ENCODE measurements around the gene PCF11.
A peak's percentile ranks its signal among the peaks of the same experiment; 100 is the strongest.
"Not testable (repeated sequence)": the region's sequence is repeated elsewhere in the genome, so short reads cannot be mapped to it uniquely, and the experiment has no call there.

The PCF11 gene, protein sequence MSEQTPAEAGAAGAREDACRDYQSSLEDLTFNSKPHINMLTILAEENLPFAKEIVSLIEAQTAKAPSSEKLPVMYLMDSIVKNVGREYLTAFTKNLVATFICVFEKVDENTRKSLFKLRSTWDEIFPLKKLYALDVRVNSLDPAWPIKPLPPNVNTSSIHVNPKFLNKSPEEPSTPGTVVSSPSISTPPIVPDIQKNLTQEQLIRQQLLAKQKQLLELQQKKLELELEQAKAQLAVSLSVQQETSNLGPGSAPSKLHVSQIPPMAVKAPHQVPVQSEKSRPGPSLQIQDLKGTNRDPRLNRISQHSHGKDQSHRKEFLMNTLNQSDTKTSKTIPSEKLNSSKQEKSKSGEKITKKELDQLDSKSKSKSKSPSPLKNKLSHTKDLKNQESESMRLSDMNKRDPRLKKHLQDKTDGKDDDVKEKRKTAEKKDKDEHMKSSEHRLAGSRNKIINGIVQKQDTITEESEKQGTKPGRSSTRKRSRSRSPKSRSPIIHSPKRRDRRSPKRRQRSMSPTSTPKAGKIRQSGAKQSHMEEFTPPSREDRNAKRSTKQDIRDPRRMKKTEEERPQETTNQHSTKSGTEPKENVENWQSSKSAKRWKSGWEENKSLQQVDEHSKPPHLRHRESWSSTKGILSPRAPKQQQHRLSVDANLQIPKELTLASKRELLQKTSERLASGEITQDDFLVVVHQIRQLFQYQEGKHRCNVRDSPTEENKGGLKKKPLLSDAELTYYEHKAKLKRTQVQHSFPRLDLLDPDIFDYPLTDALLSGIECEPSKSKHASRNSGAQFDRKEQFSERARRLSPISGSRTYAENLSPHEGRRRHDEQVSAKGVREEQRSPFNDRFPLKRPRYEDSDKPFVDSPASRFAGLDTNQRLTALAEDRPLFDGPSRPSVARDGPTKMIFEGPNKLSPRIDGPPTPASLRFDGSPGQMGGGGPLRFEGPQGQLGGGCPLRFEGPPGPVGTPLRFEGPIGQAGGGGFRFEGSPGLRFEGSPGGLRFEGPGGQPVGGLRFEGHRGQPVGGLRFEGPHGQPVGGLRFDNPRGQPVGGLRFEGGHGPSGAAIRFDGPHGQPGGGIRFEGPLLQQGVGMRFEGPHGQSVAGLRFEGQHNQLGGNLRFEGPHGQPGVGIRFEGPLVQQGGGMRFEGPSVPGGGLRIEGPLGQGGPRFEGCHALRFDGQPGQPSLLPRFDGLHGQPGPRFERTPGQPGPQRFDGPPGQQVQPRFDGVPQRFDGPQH (N-terminal part only)

DNA sequence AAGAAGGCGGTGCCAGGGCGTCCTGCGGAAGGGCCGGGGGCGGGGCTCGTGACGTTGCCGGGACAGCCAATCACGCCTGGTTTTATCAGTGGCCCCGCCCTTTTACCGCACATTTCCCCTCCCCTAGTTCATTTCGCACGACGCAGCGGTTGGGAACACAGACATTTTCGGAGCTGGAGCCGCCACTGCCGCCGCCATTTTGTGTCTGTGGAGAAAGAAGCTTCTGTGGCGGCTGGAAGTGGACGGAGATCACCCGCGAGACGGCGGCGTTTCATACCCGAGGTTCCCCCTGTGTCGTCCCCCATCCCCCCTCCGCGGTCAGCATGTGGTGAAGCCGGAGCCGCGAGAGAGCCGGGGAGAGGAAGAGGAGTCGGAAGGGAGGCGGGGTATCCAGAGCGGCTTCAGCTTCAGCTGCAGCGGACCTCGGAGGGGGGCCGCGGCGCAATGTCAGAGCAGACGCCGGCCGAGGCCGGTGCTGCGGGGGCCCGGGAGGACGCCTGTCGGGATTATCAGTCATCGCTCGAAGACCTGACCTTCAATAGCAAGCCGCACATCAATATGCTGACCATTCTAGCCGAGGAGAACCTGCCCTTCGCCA lies at the start of gene PCF11:
PCF11 (plus strand) TSS at position 136 of the 598 bp plus-strand sequence; CDS start at position 445, 309 bp downstream.
- DNase-seq = no peak

DNA sequence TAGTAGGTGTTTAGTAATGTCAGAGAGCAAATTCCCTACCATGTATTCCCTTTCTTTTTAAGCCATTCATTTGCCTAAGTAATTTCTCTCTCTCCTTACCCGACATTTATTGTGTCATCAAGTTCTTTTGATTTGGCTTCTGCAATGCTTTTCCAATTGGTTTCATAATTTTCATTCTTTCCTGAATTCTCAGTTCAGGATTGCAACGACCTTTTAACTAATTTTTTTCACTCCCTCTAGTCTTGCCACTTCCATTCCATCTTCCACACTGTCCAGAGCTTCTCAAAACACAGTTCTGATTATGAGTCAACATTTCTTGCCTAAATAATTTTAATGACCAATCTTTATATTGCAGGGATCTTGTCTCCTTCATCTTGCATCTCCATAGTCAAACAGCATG lies 44.0 kb upstream of the PCF11 start:
- DNase-seq = no peak

DNA sequence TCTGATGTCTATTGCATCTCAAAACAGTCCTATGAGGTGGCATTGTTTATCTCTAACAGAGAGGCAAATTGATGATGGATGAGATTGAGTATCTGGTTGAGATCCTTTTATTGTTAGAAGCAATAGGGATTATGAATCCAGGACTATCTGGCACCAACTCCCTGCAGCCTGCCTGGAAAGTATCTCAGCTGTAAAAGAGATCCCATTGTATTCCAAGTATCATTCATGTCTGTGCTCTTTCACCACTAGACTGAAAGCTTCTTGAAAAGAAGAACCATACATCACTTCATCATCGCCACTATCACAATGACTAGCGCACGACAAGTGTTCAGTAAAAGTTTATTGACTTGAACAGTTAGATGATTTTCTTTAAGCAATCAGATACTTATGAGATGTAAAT lies 41.9 kb upstream of the PCF11 start:
- no peak for DNase-seq

DNA sequence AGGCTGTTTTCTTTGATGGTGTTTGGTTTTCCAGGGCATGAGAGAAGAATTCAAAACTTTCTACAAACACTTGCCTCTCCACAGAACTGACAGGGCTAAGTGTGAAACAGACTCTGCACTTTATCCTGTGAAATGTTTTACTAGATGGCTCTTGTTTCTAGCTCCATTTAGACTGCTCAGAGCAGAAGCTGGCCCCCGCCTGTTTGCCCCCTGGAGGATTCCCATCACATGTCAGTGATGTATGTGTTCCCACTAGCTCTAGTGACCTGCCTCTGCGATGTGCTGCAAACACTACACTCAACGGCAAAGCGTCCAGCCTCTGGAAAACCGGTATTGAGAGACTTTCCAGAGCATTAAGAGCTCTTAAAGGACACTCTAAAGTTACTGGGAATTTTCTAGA lies 41.4 kb upstream of the PCF11 start:
- no peak for DNase-seq

DNA sequence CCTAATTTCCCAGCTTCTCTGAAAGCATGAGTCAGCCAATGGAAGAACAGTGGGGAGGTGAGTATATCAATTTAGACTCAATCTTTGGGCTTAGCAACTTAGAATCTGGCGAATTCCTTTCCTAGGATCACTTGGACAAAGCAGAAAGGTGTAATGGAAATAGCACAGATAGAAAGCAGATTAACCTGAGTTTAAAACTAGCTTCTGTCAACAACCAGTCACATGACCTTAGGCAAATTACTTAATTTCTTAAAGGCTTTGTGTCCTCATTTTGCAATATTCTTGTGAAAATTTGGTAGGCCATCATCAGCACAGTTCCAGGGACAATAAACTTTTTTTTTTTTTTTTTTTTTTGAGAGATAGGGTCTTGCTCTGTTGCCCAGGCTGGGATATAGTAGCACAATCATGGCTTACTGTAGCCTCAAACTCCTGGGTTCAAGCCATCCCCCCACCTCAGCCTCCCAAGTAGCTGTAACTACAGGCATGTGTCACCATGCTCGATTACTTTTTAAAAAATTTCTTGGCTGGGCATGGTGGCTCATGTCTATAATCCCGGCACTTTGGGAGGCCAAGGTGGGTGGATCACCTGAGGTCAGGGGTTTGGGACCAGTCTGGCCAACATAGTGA lies 40.8 kb upstream of the PCF11 start:
- DNase-seq = no peak

DNA sequence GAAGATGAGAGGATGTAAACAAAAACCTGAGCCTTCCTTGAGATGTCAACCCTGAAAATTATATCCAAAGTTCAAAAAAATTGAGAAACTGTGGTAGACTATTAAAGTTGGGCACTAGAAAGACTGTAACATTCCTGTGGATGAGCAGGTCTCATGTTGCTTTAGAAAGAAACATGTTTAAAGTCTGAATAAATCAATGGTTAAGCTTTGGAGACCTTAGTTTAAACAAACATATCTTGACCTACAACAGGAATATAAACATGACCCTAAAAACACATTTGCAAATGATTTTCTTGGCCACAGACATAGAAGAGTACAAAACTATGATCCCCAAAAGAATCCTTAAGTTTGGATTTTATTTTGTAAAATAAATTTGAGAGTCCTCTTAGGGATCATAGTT lies 38.1 kb upstream of the PCF11 start:
- peak; percentile 23 for DNase-seq

DNA sequence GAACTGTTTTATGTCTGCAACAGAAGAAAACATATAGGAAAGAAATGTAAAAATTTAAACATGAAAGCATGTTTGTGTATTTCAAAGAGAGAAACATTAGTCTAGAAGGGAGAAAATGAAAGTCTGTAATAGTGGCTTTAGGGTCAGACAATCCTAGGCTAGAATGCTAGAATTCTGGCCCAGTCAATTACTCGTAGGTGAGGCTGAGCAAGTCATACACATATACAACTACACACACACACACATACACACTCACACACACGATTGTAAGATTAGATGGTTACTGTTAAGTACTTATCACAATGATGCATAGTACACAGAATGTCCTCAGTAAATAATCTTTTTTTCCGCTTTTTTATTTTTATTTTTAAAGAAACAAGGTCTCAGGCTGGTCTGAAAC lies 37.7 kb upstream of the PCF11 start:
- no peak for DNase-seq

DNA sequence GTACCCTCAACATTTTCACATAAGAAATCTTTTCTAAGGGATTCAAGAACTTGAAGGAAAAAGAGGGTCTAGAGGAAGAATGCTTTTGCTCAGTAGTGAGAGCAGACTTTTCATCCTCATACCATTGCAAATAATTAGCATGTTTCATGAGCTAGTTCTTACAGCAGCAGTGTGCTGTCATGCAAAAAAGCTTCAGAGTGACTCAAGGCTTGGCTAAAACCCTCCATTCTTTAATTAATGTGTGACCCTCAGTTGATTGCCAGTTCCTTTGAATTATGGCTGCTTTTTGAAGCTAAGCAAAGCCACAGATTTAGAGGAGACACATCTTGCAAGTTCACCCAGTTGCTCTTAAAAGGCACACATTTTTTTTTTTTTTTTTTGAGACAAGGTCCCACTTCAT lies 36.6 kb upstream of the PCF11 start:
- peak; percentile 11 for DNase-seq

DNA sequence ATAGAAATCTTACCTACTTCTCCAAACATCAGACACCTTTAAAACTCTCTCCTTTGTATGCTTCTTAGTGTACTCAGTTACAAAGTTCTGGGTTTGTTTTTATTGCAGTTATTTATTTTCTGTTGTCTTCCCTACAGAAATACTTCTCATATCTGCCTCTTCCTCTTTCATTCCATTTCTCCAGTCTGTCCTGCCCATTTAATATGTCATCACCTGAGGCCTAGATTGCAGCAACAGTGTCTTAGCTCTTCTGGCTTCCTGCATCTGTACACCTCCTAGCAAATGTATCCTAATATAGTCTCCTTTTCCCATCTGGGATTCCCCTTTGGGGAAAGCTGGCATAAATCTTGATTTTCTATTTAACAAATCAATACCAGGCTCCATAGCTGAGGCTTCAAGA lies 34.9 kb upstream of the PCF11 start:
- no peak for DNase-seq

DNA sequence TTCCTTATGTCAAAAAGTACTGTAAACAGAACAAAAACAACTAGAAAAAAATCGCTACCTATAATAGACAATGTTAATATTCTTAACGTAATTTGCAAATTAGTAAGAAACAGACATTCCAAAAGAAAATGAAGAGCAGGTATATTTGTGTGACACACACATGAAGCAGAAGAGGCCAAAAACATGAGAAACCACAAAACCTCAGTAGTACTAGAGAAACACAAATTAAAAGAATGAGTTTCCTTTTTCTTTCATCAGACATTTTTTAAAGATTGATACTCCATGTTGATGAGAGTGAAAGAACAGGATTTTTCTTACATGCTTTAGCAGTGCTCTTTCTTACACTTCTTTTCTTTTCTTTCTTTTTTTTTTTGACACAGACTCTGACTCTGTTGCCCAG lies 34.2 kb upstream of the PCF11 start:
- DNase-seq = no peak

DNA sequence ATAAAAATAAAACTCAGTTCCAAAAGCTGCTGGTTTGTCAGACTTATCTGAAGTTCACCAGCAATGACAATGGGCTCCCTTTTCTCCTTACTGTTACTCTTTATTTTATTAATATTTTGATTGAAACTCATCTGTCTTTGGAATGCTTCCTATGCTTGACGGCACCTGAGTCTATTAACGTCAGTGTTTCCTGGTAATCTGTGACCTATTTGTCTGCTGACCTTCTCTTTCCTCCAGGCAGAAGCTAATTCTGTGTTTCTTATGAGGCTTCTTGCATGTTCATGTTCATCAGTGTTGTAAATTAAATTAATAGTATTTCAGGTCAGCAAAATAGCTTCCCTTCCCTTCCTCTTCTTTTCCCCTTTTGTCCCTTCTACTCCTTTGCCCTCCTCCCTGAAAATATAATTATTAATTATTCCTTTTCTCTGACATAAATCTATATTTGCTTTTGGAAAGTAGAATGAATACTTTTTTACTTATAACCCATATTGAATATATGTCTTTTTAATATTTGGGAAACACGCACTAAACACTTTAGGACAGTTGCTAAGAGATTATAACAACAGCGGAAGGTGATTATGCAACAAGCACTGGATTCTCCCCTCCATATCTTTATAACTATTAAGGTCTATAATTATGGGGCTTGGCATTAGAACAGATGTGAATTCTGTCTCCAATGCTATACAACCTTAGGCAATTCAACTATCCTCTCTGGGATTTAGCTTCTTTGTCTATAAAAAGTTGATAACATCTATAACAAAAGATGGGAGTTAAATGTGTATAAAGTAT lies 32.1 kb upstream of the PCF11 start:
- no peak for DNase-seq

DNA sequence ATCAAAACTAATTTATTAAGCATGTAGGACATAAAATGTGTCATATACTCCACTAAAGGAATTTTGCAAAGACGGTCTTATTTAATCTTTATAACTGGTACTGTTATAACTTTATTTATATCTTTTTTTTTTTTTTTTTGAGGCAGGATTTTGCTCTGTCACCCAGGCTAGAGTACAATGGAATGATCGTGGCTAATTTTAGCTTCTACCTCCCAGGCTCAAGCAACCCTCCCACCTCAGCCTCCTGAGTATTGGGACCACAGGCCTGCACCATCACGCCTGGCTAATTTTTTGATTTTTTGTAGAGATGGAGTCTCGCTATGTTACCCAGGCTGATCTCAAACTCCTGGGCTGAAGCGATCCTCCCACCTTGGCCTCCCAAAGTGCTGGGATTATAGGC lies 31.4 kb upstream of the PCF11 start:
- DNase-seq = no peak

DNA sequence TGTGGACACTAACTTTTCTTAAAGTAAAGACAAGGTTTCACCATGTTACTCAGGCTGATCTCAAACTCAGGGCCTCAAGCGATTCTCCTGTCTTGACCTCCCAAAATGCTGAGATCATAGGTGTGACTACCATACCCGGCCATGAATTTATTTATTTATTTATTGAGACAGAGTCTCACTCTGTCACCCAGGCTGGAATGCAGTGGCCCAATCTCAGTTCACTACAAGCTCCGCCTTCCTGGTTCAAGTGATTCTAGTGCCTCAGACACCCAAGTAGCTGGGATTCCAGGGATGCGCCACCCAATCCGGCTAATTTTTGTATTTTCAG lies 29.7 kb upstream of the PCF11 start:
- no peak for DNase-seq

DNA sequence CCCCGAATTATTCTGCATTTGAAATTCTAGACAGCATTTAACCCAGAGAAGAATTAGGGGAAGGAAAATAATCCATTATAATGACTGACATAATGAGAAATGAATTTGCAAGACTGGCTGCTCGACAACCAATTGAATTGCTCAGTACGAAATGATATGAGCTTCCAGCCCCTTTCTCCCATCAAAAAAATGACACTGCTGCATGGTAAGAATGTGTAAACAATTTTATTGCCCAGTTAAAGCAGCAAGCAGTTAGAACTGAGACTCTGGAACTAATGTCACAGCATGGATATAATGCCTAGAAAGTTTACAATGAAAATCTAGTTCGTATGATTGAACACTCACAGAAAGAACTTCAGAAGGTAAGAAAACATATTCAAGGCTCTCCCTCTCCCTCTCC lies 24.7 kb upstream of the PCF11 start:
- DNase-seq = no peak

DNA sequence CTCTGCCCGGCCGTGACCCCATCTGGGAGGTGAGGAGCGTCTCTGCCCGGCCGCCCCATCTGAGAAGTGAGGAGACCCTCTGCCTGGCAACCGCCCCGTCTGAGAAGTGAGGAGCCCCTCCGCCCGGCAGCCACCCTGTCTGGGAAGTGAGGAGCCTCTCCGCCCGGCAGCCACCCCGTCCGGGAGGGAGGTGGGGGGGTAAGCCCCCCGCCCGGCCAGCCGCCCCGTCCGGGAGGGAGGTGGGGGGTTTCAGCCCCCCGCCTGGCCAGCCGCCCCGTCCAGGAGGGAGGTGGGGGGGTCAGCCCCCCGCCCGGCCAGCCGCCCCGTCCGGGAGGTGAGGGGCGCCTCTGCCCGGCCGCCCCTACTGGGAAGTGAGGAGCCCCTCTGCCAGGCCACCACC lies 23.7 kb upstream of the PCF11 start:
- DNase-seq = not testable (repeated sequence)

DNA sequence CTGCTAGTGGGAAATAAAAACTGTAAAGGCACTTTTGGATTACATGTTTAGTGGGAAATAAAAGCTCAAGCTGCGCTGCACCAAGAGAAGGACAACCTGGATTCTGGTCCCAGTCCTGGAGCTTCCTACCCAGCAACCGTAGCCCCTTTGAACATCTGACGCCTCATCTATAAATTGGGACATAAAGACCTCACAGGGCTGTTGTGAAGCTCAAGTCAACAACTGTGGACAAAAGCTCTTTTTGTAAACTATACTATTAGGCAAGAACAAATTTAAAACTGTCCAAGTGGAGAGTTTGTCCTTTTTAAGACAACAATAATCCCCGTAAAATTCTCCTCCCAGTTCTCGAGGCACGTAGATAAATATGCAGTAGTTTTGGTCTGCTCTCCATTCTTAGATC lies 17.6 kb upstream of the PCF11 start:
- DNase-seq = no peak

DNA sequence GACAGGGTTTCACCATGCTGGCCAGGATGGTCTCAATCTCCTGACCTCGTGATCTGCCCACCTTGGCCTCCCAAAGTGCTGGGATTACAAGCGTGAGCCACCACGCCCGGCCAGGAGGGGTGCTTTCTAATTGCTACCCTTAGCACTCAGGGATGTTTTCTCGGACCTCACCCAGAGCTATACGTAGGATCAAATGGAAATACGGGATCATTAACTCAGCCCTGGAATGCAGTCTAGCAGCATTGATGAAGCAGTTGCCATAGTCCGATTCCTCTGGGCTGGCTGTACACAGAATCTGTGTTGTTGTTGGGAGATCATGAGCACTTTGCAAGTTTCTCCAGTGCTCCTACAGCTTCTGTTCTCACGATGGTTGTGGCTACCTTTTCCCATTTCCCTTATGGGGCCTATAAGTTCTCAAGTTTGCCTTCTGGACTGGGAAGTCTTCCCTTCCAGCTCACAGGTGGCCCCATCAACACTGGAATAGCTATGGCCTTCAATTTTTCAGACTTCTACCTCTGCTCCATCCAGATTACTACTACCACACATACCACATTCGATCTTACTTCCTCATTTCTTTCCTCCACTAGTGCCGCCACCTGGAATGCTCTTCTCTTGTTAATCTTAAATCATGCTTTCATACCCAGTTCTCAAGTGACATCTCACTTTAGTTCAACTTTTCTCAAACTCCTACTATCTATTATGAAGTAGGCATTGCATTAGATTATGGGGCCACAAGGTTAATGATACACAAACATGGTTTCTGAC lies 16.1 kb upstream of the PCF11 start:
- no peak for DNase-seq

DNA sequence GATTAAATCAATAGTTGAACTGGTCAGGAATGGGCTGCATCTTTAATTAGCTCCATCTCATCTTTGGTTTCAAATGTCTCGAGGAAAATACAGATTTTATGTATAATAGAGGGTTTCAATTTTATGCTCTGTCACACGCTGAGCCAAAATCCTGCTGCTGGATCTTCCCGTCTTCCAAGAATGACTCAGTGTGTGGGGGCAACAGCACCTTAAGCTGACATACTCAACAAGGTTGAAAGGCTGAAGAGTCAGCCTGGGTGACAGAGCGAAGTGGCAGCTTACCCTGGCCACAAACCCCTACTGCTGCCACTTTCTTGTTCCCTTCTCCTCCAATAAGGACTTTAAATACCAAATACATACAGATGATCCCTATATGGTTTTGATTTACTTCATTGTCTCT lies 9.0 kb upstream of the PCF11 start:
- DNase-seq = no peak

DNA sequence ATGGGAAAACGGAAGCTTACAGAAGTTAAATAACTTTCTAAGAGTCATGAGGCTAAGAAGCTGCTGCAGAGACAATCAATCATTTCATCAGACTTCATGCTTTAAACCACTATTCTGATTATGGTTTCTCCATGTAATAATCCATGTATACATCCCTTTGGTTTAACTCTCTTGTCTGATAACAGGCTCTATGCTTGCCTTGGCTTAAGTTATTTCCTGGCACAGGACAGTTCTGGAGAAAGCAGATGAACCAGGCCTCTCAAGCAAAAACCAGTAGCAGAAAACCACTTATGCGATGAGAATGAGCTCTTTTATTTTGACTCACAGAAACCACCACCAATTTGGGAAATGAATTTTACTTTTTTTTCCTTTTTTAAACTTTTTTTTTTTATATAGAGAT lies 6.5 kb upstream of the PCF11 start:
- no peak for DNase-seq

DNA sequence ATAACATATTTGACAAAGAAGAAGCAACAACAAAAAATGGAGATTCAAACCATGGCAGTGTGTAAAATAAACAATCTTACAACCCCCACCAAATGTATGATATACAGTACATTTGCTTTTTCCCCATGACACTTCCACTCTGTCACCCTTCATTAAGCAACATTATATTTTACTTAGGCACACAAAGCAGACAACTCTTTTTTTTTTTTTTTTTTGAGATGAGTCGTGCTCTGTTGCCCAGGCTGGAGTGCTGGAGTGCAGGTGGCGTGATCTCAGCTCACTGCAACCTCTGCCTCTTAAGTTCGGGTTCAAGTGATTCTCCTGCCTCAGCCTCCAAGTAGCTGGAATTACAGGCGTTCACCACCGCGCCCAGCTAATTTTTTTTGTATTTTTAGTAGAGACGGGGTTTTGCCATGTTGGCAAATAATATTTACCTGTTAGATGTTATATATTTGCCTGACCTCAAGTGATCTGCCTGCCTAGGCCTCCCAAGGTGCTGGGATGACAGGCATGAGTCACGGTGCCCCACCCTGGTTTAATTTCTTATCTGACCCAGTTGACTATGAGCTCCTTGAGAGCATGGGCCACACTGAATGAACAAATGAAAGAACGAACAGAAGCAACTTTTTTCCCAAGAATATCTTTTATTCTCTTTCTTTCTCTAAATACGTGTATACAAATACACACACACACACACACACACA lies 5.5 kb upstream of the PCF11 start:
- peak; percentile 34 for DNase-seq

All from HCEC 1CT (cell line).